Natural killer cell (primary cell): ENCODE measurements around the gene SNED1. TPM values are rescaled to one million over a fixed set of nuclear protein-coding genes. Genes with fewer than 3 reads are reported as not detected.

Experiments
- ATAC-seq, 3 donors: fragments of 150-1000 bp in 2 of 3; fragments of 200-7000 bp in 1 of 3; cut with Tn5 transposase; 1 replicate in 1 of 3; 2 replicates in 2 of 3; pipeline ENCODE4 v1.10.0; 2021; ENCODE audit warnings: mild to moderate bottlenecking in 2 of 3, moderate library complexity in 2 of 3
- DNase-seq, 2 donors: peaks; one replicate each; pipeline versions ENCODE4 v3.0.0 to v3.0.0-alpha.2; 2013 to 2021; ENCODE audit warnings: mixed read lengths in 1 of 2
- H3K27ac ChIP-seq: one replicate; pipeline ENCODE4 v1.5.1; 2013; ENCODE audit warnings: mild to moderate bottlenecking, low read length
- H3K27me3 ChIP-seq: one replicate; pipeline ENCODE4 v1.6.1; 2013; ENCODE audit warnings: low read length; ENCODE audit not compliant: control insufficient read depth, insufficient read depth
- H3K36me3 ChIP-seq: one replicate; pipeline ENCODE4 v1.6.1; 2013; ENCODE audit warnings: low read length; ENCODE audit not compliant: control insufficient read depth, insufficient read depth
- H3K4me1 ChIP-seq: one replicate; pipeline ENCODE4 v1.6.1; 2013; ENCODE audit warnings: low read length; ENCODE audit not compliant: control insufficient read depth, insufficient read depth
- H3K4me3 ChIP-seq: one replicate; pipeline ENCODE4 v1.5.1; 2013; ENCODE audit warnings: low read length
- H3K9me3 ChIP-seq: one replicate; pipeline ENCODE4 v1.6.1; 2013; ENCODE audit warnings: low read length; ENCODE audit not compliant: control insufficient read depth, insufficient read depth
- H3K27ac Mint-ChIP-seq, 2 donors: one replicate each; pipeline ENCODE4 v1.8.0; 2022; ENCODE audit warnings: mild to moderate bottlenecking in 2 of 2, mixed read lengths in 2 of 2, moderate library complexity in 1 of 2
- H3K27me3 Mint-ChIP-seq, 2 donors: one replicate each; pipeline ENCODE4 v1.8.0; 2022; ENCODE audit warnings: low read depth in 2 of 2, mixed read lengths in 2 of 2
- H3K36me3 Mint-ChIP-seq: one replicate; pipeline ENCODE4 v1.8.0; 2022; ENCODE audit warnings: mixed read lengths
- H3K4me1 Mint-ChIP-seq, 2 donors: one replicate each; pipeline ENCODE4 v1.8.0; 2022; ENCODE audit warnings: mixed read lengths in 2 of 2
- H3K4me3 Mint-ChIP-seq: one replicate; pipeline ENCODE4 v1.8.0; 2022; ENCODE audit warnings: mild to moderate bottlenecking, moderate library complexity, mixed read lengths
- H3K9me3 Mint-ChIP-seq, 2 donors: one replicate each; pipeline ENCODE4 v1.8.0; 2022; ENCODE audit warnings: mixed read lengths in 2 of 2
- WGBS: methylation state at CpG from one replicate; pipeline ENCODE4 v1.1.7; 2013; ENCODE audit warnings: missing lambda C conversion rate; ENCODE audit not compliant: insufficient coverage; 5-methylcytosine and 5-hydroxymethylcytosine counted together
- intact Hi-C: fragments of 100-400 bp; cut with micrococcal nuclease; formaldehyde crosslinking; loops from one replicate; pipeline ENCODE4 v1.14.2; 2022
- total RNA-seq, 4 donors: library from RNA; stranded (reverse); fragments of 120-200 nt in 1 of 4; gene quantifications; one replicate each; pipeline versions ENCODE4 v1.2.3 to v1.2.4, GENCODE V29; 2013 to 2022
- TF ChIP-seq, protein P1 (sequence below): fragments of 200-600 bp; IDR thresholded peaks from one replicate; pipeline ENCODE4 v1.8.0; 2022; ENCODE audit warnings: antibody characterized with exemption

Gene SNED1
- total RNA-seq, 3 donors from 2014 or later (not counting 1 experiment from before 2014, with no cell fraction given), result 0.97 to 4.9 (median 2.5) TPM

DNA sequence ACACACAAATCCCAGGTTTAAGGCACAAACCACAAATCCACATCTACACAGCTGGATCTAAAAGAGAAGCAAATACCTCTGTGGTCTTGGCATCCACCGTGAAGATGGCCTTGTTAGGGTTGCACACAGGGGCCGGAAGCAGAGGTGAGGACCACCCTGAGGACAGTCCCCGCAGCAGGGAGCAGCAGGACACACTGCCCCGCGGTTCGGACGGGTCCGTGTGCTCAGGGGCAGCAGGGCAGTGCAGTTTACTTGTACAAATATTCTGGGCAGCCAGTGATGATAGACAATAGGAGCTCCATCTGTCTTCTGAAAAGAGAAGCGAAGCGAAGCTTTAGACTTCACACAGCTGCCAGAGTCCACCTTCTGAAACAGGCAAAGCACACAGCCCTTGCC lies 142.0 kb downstream of the SNED1 start:
- Mint-ChIP-seq H3K36me3 (no peaks in the 10 kb centered on the region), H3K9me3 (no peaks in the 10 kb centered on the region), H3K4me3 (no peak overlapping the region), H3K4me1 (no peaks in the 10 kb centered on the region), H3K27me3 (no peaks in the 10 kb centered on the region), H3K27ac (no peak overlapping the region)
- TF ChIP-seq, protein P1, sequence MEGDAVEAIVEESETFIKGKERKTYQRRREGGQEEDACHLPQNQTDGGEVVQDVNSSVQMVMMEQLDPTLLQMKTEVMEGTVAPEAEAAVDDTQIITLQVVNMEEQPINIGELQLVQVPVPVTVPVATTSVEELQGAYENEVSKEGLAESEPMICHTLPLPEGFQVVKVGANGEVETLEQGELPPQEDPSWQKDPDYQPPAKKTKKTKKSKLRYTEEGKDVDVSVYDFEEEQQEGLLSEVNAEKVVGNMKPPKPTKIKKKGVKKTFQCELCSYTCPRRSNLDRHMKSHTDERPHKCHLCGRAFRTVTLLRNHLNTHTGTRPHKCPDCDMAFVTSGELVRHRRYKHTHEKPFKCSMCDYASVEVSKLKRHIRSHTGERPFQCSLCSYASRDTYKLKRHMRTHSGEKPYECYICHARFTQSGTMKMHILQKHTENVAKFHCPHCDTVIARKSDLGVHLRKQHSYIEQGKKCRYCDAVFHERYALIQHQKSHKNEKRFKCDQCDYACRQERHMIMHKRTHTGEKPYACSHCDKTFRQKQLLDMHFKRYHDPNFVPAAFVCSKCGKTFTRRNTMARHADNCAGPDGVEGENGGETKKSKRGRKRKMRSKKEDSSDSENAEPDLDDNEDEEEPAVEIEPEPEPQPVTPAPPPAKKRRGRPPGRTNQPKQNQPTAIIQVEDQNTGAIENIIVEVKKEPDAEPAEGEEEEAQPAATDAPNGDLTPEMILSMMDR, result no peak
- ATAC-seq (no peak), DNase-seq (no peak)
- Histone ChIP-seq H3K9me3 (no peaks in the 10 kb centered on the region), H3K36me3 (peaks cover 7% of the 10 kb centered on the region), H3K27me3 (no peaks in the 10 kb centered on the region), H3K27ac (no peak overlapping the region), H3K4me1 (no peaks in the 10 kb centered on the region), H3K4me3 (no peak overlapping the region)
- WGBS, result 97% methylated on average over 10 of the region's 10 CpGs
- intact Hi-C loops, result no loop called here

DNA sequence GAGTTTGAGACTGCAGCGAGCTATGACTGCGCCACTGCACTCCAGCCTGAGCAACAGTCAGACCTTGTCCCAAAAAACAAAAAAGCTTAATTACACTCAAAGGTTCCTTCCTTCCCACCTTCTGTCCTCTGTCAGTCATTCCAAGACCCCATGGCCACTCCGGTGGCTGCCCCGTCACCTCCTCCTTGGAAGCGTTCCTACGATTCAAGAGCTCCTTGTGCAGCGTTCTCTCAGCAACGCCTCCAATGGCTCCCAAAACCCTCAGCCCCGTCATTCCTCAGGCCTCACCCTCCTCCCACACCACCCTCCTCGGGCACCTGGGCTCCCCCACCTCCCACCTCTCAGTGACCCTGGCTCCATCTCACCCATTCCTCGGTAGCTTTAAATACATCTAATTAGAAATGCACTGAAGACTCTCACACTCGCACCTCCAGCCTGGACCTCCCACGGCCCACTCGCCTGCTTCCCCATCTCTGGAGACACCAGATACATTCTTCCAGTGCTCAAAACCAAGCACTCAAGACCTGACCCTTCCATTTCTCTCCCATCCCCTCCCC lies 142.9 kb downstream of the SNED1 start:
- TF ChIP-seq, protein P1, result no peak
- DNase-seq (no peak), ATAC-seq (no peak)
- Histone ChIP-seq H3K36me3 (peaks cover 7% of the 10 kb centered on the region), H3K27me3 (no peaks in the 10 kb centered on the region), H3K9me3 (no peaks in the 10 kb centered on the region), H3K4me3 (no peak overlapping the region), H3K27ac (no peak overlapping the region), H3K4me1 (no peaks in the 10 kb centered on the region)
- Mint-ChIP-seq H3K27ac (no peak overlapping the region), H3K9me3 (no peaks in the 10 kb centered on the region), H3K4me3 (no peak overlapping the region), H3K27me3 (no peaks in the 10 kb centered on the region), H3K36me3 (no peaks in the 10 kb centered on the region), H3K4me1 (no peaks in the 10 kb centered on the region)
- intact Hi-C loops, result no loop called here
- WGBS, result 96% methylated on average over 14 of the region's 14 CpGs

- H3K9me3 Mint-ChIP-seq, result no peaks in the 10 kb centered on the region
- DNase-seq (no peak), ATAC-seq (no peak)
- Histone ChIP-seq H3K27me3 (no peaks in the 10 kb centered on the region), H3K27ac (no peak overlapping the region), H3K36me3 (peaks cover 7% of the 10 kb centered on the region), H3K4me1 (no peaks in the 10 kb centered on the region), H3K9me3 (no peaks in the 10 kb centered on the region), H3K4me3 (no peak overlapping the region)
- H3K27ac Mint-ChIP-seq, result no peak overlapping the region
- TF ChIP-seq, protein P1, result no peak
- intact Hi-C loops, result no loop called here
- H3K4me3 Mint-ChIP-seq, result no peak overlapping the region
- no peaks in the 10 kb centered on the region for H3K36me3 Mint-ChIP-seq
- WGBS, result 93% methylated on average over 6 of the region's 6 CpGs
- no peaks in the 10 kb centered on the region for H3K4me1 Mint-ChIP-seq
- no peaks in the 10 kb centered on the region for H3K27me3 Mint-ChIP-seq
These were observed 143.6 kb downstream of the SNED1 start for GRCh38 chr2:241142063-241142462.

- H3K4me3 ChIP-seq, result no peak overlapping the region
- H3K9me3 ChIP-seq, result no peaks in the 10 kb centered on the region
- Mint-ChIP-seq H3K4me1 (no peaks in the 10 kb centered on the region), H3K4me3 (no peak overlapping the region), H3K27ac (no peak overlapping the region), H3K36me3 (no peaks in the 10 kb centered on the region), H3K9me3 (no peaks in the 10 kb centered on the region), H3K27me3 (no peaks in the 10 kb centered on the region)
- no peaks in the 10 kb centered on the region for H3K4me1 ChIP-seq
- H3K27ac ChIP-seq, result no peak overlapping the region
- peaks cover 7% of the 10 kb centered on the region for H3K36me3 ChIP-seq
- intact Hi-C loops, result no loop called here
- H3K27me3 ChIP-seq, result no peaks in the 10 kb centered on the region
- ATAC-seq (no peak), DNase-seq (no peak)
- WGBS, result 87% methylated on average over 9 of the region's 9 CpGs
- TF ChIP-seq, protein P1, result no peak
These were observed 144.2 kb downstream of the SNED1 start for GRCh38 chr2:241142593-241142992.
